ENCODE data around the gene CFAP161.

DNA sequence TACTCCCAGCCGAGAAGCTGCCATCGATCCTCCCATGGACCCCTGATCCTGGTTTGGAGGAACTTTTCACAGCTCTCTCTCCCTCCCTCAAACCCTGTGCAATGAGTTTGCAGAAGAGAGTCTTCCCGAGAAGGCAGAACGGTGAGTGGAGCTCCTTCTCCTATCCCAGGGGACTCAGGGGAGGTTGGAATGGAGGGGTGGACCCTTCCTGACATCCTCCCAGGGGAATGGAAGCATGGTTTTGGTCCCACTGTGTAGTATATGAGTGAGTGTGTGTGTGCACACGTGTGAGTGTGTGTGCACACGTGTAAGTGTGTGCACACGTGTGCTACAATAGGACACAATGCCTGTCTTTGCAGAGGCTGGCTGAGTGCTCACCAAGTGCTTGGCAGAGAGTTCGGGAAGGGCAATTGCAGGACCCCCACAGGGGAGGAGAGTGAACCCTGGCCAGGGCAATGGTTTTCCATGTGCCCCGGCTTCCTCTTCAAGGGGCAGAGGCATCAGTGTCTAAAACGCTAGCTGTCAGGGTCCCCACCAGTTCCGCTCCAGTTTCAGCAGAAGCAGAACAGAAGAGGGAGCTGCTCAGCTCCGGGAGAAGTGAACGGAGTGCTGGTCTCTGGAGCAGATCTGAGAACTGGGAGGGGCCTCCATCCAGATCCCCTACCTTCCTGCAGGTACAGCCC, 48.8 kb downstream of the CFAP161 start:
- TF ChIP-seq TAF1 (conservative IDR thresholded peaks at IDR 0.05) (no peak), SP1 (IDR thresholded peaks at IDR 0.05) (no peak), CTCF (IDR thresholded peaks at IDR 0.05; ENCODE audit: low read depth, low read length, missing input control) (no peak), REST (IDR thresholded peaks at IDR 0.05) (no peak), YY1 (IDR thresholded peaks at IDR 0.05) (no peak), MAX (IDR thresholded peaks at IDR 0.05) (no peak), JUND (IDR thresholded peaks at IDR 0.05) (no peak), GABPA (IDR thresholded peaks at IDR 0.05 in 1 of 2, conservative IDR thresholded peaks at IDR 0.05 in 1 of 2) (no peak), HNF4G (IDR thresholded peaks at IDR 0.05) (no peak), RAD21 (IDR thresholded peaks at IDR 0.05) (no peak), HNF4A (conservative IDR thresholded peaks at IDR 0.05) (no peak), FOXA2 (IDR thresholded peaks at IDR 0.05) (no peak)
- TF ChIP-seq, protein P1, sequence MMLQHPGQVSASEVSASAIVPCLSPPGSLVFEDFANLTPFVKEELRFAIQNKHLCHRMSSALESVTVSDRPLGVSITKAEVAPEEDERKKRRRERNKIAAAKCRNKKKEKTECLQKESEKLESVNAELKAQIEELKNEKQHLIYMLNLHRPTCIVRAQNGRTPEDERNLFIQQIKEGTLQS (IDR thresholded peaks at IDR 0.05): no peak

Measured in liver (tissue), 3 donors.